ENCODE data around the gene MAS1L.

Gene MAS1L

DNA sequence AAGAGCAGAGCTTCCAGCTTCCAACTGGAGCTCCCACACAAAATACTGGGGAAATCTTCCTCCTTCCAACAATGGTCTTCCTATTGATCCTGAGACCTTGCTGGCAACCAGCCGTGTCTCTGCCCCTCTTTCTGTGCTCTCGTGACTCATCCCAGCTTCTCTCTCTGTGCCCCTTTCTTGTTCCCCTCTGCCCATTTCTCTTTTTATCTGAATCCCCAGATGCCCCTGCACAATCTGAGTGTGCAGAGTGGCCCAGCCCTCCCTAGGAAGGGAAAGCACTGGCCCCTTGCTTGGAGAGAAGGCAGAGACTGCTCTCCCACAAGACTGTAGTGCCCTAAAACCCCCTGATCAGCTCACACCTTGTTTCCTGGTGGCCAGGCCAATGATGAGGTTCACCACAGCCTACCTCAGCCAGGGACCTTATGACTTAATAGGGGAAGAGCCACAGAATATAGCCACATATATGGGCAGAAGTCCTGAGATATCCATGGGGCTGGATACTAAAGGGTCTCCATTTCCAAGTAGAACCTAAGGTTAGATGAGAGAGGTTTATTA is 23.1 kb upstream of the MAS1L start:
- no peak overlapping the region for H3K4me3 ChIP-seq (ENCODE audit: low read depth, low read length)

DNA sequence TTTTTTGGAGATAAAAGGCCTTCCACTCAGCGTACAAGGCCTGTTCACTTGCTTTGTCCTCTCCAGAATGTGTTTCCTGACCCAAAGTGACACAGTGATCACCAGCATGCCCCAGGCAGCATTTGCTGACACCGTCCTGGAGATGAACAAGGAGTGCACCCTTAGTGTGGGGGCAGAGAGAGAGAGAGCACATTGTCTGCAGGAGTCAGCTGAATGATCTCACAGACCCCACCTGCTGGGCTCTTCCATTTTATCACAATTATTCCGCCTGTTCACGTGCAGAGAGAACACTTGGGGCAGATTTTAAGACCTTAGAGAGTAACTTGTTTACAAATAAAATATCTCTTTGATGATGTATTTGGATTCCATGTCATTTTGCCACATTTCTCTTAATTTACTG is 22.4 kb upstream of the MAS1L start:
- H3K4me3 ChIP-seq (ENCODE audit: low read depth, low read length), result no peak overlapping the region

DNA sequence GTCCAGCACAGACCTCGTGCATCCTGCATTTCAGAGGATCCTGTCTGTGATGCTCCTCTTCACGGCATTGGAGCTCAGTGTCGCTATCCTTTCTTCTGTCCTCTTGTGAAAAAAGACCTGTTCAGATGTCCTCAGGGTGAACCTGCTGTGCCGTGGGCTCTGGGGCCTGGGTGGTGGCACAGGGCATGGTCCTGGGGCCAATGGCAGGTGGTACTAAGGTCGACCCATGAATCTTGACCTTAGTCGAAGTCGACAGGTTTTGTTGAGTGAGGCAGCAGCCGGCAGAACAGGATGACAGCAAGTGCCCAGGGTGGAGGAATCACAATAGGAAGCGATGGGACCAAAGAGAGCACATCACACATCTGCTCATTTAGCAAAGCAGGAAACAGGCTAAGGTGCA is 22.0 kb upstream of the MAS1L start:
- H3K4me3 ChIP-seq (ENCODE audit: low read depth, low read length), result no peak overlapping the region

DNA sequence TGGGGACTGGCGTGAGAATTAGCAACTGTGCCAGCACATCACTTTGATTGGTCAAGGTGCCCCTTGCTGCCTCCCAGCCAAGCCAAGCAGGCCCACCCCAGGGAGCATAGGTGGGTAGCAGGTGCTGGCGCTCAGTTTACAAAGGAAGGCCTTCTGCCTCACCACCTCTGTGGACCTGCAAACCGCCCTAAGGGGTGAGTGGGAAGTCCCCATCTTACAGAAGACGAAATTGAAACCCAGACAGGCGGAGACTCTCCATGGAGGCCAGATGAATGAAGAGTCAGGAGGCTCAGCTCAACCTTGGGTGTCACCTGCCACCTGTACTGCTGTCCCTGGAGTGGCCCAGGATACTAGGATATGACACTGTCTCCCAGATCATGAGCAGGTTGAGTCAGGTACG is 21.5 kb upstream of the MAS1L start:
- H3K4me3 ChIP-seq (ENCODE audit: low read depth, low read length), result no peak overlapping the region

DNA sequence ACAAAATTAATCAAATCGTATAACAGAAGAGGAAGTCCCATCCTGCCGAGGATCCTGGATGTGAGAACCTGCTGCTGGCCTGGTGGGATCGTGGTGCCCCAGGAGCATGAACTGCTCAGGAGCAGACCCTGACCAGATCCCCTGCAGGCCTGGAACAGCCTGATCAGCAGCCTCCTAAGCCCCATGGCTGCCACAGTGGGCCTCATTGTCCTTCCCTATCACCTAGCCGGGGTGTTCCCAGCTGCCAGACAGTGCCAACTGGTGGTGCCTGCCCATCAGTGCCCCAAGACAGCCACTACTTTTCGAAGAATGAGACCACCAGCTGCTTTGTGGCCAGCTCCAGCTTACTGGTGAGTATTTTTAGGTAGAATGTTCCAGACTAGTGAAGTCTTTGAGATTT is 19.6 kb upstream of the MAS1L start:
- H3K4me3 ChIP-seq (ENCODE audit: low read depth, low read length), result no peak overlapping the region

DNA sequence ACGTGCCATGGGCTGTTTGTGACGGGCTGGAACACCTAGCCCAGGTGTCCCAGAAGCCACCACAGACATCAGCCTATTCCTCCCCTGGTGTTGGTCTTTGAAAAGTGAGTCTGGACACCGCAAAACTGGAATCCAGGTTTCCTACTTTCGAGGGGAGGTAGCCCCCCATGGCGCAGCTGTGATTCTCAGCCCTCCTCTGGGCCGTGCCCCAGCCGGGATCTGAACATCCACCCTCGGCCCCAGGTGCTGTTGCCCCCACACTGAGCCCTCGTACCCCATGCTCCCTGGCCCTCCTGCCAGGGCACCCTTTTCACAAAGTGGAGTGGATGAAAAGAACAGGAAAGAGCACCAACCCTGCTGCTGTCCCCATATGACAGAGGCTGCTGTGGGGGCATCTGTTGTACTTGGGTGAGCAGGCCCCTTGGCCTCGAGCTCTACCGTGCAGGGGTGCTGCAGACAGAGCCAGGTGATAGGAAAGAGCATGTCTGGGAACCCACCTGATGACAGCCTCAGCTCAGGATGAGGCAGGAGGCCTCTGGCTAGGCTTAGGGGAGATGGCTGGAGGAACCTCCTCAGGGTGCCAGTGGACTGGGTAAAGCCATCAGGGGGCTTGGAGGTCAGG is 18.8 kb upstream of the MAS1L start:
- H3K4me3 ChIP-seq (ENCODE audit: low read depth, low read length), result no peak overlapping the region

DNA sequence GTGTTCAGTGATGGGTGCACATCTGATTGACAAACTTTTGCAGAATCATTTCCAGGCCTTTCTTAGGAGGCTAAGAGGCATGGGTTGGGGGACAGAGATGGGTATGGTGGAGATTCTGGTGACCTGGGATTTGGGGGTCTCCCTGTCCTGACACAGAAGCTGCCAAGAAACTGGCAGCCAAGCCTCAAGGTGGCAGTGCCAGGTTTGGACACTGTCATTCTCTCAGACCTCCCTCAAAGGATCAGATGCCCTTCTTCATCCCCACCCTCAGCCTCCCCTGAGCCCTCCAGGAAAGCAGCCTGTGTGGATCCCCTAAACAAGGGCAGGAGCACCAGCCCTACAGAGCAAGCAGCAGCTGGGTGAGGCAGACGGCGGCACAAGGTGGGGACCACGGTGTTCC is 18.1 kb upstream of the MAS1L start:
- H3K4me3 ChIP-seq (ENCODE audit: low read depth, low read length), result no peak overlapping the region

DNA sequence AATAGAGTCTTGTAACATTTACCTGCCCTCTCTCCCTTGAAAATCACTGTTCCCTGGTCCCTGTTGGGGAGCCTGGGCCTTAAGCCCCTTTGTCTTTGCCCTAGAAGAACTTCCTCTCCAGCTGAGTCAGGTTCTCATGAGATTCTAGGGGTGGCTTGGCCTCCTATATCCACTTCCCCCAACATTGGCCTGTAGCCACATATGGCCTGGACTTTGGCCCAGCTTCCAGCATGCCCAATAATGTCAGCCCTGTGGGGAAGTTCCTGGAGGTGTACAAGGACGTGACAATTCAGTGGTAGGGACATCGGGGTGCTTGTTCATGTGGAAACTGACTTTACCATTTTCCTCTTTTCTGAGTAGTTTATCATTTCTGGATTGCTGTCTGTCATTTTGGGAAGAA is 17.2 kb upstream of the MAS1L start:
- no peak overlapping the region for H3K4me3 ChIP-seq (ENCODE audit: low read depth, low read length)

DNA sequence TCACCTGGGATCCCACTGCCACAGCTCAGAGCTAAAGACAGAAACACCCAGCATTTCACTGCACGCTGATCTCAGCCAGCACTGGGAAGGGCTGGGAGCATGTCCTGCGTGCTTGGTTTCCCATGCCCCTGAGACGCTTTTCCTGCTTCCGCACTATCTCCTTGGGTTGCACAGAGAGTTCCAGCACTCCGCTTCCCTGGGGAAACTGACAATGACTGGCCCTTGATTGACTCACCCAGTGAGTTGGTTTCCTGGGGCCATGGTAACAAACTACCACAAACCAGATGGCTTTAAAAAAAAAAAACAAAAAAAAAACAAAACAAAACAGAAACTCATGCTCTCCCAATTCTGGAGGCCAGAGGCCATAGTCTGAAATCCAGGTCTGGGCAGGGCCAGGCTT is 14.8 kb upstream of the MAS1L start:
- H3K4me3 ChIP-seq (ENCODE audit: low read depth, low read length), result no peak overlapping the region

DNA sequence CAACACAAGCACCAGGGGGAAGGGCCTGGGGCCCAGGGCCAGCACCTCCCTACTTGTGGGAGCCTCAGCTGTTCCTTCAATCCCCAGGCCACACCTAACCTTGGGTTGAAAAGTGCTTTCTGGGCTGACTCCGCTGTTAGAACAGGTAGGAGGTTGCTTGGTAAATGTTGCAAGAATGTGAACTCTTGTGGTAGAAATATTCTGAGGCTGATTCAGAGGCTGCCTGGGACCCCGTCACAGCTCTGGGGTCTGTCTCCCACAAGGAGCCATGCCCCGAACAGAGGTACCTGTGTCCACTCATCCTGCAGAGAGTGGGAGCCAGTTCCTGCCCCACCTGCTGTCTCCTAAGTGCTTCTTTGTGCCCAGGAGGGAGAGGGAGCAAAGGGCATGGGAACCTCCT is 14.4 kb upstream of the MAS1L start:
- no peak overlapping the region for H3K4me3 ChIP-seq (ENCODE audit: low read depth, low read length)

DNA sequence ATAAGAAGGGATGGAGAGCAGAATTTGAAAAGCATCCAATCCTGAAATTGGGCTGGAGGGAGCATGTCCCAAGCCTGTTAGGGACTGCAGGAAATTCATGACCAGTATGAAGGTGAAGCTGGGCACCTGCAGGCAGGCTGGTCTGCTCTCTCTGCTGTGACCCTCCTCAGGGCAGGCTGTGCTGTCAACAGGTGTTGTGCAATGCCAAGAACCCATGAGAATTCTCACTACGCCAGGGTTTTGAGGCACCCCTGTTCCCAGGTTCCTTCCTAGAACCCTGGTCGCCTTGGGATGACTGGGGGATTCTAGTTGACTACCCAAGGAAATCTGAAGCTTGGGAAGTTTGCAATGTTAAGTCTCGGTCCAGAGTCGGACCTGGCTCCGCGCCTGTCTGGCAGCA is 13.3 kb upstream of the MAS1L start:
- H3K4me3 ChIP-seq (ENCODE audit: low read depth, low read length), result no peak overlapping the region

DNA sequence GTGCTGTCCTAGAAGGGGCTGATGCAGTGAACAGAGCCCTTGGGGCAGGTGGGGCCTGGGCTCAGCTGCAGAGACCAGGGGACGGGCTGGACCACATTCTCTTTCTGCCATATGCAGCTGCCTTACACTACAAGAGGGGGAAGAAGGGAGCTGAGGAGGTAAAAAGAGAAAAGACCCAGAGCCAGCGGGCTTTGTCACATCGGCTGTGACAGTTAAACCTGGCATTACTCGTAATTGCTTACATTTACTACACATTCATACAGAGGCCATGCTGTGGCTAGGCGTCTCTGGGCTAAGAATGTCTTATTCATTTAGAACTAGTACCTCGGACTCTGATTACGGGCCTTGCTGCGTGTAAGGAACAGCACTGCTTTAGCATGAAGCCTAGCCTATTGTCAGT is 12.8 kb upstream of the MAS1L start:
- no peak overlapping the region for H3K4me3 ChIP-seq (ENCODE audit: low read depth, low read length)

DNA sequence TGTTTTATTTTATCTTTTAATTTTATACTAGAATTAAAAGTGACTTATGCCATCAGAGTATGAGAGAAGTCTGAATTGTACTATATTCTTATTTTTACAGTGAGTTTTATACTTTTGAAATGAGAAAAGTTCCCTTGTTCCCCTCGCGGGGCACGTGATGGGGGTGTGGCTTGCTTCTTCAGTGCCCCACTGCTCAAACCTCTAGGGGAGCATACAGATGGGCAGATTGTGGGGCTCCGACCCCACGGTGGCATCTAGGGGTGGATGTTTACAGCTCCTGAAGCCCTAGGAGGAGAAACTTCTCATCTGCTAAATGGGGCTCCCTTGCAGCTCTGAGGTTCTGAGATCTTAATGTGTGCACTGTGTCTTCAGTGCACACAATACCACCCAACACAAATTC is 11.9 kb upstream of the MAS1L start:
- H3K4me3 ChIP-seq (ENCODE audit: low read depth, low read length), result no peak overlapping the region

DNA sequence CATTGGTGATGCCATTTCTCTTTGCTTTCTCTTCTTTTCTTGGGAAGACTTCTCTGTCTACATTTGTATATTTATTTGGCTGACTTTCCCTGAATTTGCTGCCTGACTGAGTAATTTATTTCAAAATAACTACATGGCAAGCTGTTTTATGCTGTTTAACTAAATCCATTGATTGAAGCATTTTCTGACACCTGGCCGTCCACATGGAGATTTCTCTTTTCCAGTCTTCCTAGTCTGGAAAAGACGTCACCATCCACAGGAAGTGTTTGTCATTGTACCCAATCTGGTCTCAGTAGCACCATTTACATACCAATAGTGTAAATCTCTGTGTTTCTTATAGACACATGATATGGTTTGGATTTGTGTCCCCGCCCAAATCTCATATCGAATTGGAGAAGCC is 9.2 kb upstream of the MAS1L start:
- H3K4me3 ChIP-seq (ENCODE audit: low read depth, low read length), result no peak overlapping the region

DNA sequence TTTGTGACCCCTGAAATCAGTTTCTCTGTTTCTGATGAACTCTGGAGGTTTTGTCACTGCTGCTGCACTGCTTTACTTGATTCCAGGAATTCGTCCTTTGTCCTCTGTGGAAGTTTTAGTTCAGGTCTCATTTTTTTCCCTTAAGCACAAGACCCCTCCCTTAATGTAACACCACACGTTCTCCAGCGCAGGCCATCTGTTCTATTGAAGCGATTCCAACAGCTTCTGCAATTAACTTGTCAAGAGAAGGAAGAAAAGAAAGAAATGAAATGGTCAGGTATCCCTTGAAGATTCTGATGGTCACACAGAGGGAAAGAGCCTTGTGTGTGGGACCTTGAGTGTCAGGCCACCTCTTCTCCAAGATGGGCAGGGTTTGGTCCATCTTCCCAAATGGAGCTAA is 7.8 kb upstream of the MAS1L start:
- no peak overlapping the region for H3K4me3 ChIP-seq (ENCODE audit: low read depth, low read length)

DNA sequence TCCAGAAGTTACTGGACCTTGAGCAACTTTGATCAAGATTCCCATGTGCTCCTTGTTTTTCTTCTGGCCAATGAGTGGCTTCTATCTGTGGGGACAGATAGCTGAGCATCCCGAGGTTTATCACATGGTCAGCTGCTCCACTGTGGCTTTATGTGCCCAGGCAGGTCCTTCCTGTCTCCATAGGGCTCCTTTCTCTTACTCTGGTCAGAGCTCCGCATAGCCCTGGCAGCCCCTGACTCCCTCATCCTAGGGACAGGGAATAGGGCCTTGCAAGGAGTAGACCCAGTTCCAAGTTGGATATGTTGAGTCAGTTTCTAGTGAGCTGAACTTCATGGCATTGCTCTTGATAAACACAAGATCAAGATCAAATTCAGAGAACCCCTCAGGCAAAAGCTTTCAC is 6.4 kb upstream of the MAS1L start:
- H3K4me3 ChIP-seq (ENCODE audit: low read depth, low read length), result no peak overlapping the region

DNA sequence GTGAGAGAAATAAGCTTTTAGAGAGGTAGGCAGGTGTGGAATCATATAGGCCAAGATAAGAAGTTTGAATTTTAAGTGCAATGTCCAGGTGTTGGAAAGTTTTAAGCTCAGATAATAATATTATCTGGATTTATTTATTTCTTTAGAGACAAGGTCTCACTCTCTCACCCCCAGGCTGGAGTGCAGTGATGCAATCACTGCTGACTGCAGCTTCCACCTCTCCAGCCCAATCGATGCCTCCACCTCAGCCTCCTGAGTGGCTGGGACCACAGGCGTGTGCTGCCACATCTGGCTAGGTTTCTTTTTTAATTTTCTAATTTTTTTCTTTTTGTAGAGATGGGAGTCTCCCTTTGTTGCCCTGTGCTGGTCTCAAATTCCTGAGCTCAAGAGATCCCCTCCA is 5.5 kb upstream of the MAS1L start:
- H3K4me3 ChIP-seq (ENCODE audit: low read depth, low read length), result no peak overlapping the region

DNA sequence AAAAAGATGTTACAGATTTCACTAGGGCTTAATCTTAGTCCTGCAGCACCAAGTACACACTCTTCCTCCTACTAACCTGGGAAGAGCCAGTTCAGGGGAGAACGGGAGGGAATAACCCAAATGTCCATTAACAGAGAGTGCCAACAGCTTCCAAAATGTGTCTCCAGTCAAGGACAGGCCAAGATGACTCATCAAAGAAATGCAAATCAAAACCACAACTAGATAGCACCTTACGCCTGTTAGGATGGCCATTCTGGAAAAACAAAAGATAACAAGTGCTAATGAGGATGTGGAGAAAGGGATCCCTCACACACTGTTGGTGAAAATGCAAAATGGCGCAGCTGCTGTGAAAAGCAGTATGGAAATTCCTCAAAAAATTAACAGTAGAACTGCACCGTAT is 3.8 kb upstream of the MAS1L start:
- H3K4me3 ChIP-seq (ENCODE audit: low read depth, low read length), result no peak overlapping the region

DNA sequence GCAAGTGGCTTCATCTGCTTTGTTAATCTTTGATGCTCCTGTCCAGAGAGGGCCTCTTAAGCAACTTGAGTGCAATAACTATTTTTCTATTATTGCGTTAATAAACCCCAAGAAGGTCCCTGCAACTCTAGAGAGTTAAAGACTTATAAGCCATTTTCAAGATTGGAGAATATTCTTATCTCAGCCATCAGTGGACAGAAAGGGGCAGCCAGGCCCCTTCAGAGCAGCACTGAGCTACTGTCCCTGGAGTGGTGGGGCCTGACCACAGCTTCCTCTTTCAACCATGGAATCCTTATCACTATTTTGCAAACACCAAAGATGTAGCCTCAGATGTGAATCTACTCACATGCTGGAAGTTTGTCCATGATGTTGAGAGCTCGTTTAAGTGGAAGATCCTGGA is 2.8 kb upstream of the MAS1L start:
- H3K4me3 ChIP-seq (ENCODE audit: low read depth, low read length), result no peak overlapping the region

DNA sequence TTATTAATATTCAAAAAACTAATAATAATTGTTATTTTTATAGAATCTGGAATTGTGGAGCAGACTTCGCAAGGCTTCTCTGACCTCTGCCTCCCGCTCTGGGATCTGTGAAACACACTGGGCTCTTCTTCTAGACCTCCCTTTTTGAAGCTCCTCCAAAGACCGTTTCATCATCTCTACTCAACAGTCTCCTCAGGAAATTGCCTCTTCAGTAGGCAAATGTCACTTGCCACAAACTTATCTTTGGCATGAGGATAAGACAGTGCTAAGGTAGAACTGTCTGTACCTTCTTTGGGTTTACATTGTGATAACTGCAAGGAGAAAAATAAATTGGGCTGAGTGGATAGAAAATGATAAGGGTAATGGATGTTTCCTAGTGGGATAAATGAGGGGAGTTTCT is 2.3 kb upstream of the MAS1L start:
- H3K4me3 ChIP-seq (ENCODE audit: low read depth, low read length), result no peak overlapping the region

DNA sequence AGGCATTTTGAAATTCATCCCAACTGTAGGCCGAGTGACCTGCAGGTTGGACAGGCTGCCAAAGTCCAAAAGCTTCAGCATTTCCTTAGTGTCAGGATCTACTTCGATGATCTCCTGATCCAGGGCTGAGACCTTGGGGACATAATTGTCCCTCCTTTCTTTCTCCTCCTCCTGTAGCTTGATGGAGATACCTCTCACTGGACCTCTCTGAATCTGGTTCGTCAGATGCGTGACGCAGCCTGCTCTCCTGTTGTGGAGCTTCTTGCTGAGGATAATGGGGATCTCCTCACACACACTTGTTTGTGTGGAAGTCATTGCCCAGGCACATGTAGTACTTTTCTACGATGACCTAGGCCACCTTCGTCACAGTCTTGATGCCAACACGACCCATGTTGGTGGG is 1.5 kb upstream of the MAS1L start:
- H3K4me3 ChIP-seq (ENCODE audit: low read depth, low read length), result no peak overlapping the region

DNA sequence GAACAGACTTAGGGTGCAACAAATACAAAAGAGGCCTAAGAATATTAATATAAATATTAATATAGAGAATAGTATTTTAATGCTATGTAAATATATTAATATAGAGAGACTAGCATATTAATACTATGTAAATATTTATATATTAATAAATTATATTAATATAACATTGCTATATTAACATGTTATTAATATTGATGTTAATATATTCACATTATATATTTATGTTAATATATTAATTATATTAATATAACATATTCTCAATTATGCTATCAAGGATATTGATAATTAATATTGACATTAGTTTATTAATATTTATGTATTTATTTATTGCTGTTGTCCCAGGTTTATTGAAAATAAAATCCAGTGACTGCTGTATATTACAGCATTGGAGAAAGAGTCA is 1.1 kb upstream of the MAS1L start:
- no peak overlapping the region for H3K4me3 ChIP-seq (ENCODE audit: low read depth, low read length)

DNA sequence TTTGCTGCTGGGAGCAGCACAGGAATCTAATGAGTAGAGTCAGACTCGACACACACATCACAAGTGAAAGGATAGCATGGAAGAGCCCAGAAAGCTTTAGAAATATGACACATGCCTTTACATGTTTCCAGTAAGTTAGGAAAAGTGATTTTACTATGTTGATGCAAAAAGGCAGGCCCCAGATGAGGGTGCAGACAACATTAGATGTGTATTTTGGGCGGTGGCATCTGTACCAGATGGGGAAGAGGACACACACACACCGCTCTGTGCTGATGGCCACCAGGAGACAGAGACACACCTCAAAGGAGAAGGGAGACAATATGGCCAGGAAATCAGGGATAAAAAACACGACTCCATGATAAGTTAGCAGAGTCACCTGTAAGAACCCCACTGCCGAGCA is 625 bp downstream of the MAS1L start:
- no peak overlapping the region for H3K4me3 ChIP-seq (ENCODE audit: low read depth, low read length)

DNA sequence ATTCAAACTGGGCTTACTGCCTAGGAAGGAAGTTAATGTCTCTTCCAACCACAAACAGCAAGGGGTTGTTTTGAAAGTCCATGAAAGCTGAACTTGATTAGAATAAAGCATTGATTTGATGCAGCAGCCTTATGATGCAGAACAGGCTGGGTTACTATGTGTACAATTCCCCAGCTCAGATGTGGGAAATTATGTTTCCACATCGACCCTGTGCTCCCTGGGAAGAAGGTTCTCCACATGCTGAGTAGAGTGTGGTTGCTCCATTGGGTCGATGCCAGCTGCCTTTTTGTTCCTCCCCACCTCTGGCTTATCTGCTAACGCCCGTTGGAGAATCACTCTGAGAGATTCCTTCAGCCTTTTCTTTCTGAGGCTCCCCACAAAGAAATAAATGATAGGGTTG is 1.2 kb downstream of the MAS1L start:
- no peak overlapping the region for H3K4me3 ChIP-seq (ENCODE audit: low read depth, low read length)
